Kidney epithelial cell (primary cell): ENCODE measurements around the gene IQSEC2. TPM values are rescaled to one million over a fixed set of nuclear protein-coding genes. Genes with fewer than 3 reads are reported as not detected.

ENCODE experiments used
- DNase-seq: peaks from one replicate; pipeline ENCODE4 v3.0.0-alpha.2; 2010; ENCODE audit warnings: low read depth
- H3K27me3 ChIP-seq: 2 replicates; pipeline ENCODE4 v1.6.0; 2011; ENCODE audit warnings: low read length; ENCODE audit not compliant: control insufficient read depth, insufficient read depth
- H3K36me3 ChIP-seq: 2 replicates; pipeline ENCODE4 v1.5.1; 2011; ENCODE audit warnings: low read length; ENCODE audit not compliant: control insufficient read depth, insufficient read depth
- H3K4me3 ChIP-seq: 2 replicates; pipeline ENCODE4 v1.5.1; 2011; ENCODE audit warnings: low read depth, mild to moderate bottlenecking, control low read depth, low read length
- total RNA-seq: library from RNA; depleted of rRNA; stranded (reverse); fragments of >200 nt; gene quantifications from 2 replicates; pipeline ENCODE4 v1.2.3, GENCODE V29; 2015
- TF ChIP-seq, protein P1 (sequence below): IDR thresholded peaks from 2 replicates; pipeline ENCODE4 v1.5.1; 2011; ENCODE audit warnings: mild to moderate bottlenecking, moderate library complexity, low read length, control low read depth, inconsistent platforms; ENCODE audit not compliant: insufficient read depth, poor library complexity, severe bottlenecking

Gene IQSEC2
- total RNA-seq, 1 donor from 2014 or later: 7.2 TPM

DNA sequence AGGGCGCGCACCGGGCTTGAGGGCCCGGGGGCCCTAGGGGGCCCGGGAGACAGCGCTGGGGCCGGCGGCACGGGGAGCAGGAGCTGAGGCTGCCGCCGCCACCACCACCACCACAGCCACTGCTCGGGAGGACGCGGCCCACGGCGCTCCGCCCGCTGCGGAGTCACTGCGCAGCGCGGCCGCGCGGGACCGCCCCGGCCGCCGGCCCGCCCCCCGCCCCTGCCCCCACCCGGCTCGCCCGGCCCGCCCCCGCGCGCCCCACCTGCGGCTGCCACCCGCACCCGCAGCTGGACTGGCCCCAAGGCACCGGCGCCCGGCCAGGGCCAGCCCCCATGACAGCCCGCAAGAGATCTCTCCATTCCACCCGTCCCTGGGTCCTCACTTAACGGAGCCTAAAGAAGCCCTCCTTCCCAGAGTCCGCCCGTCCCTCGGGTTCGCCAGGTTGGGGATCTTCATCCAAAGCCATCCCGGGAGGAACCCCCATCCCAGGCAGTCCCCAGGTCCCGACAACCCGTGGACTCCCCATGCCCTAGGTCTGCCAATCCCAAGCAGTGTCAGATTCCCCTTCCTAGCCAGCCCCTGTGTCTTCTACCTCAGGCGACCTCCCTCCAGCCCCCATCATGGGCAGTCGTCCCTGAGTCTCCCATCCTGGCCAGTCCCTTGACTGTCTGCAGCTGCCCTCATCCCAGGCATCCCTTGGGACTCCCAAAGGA, 40.0 kb upstream of the IQSEC2 start:
- Histone ChIP-seq H3K27me3 (peaks cover 60% of the 10 kb centered on the region), H3K4me3 (peak overlapping the region; percentile 35), H3K36me3 (no peaks in the 10 kb centered on the region)
- no peak for DNase-seq
- TF ChIP-seq, protein P1, sequence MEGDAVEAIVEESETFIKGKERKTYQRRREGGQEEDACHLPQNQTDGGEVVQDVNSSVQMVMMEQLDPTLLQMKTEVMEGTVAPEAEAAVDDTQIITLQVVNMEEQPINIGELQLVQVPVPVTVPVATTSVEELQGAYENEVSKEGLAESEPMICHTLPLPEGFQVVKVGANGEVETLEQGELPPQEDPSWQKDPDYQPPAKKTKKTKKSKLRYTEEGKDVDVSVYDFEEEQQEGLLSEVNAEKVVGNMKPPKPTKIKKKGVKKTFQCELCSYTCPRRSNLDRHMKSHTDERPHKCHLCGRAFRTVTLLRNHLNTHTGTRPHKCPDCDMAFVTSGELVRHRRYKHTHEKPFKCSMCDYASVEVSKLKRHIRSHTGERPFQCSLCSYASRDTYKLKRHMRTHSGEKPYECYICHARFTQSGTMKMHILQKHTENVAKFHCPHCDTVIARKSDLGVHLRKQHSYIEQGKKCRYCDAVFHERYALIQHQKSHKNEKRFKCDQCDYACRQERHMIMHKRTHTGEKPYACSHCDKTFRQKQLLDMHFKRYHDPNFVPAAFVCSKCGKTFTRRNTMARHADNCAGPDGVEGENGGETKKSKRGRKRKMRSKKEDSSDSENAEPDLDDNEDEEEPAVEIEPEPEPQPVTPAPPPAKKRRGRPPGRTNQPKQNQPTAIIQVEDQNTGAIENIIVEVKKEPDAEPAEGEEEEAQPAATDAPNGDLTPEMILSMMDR: no peak

- Histone ChIP-seq H3K36me3 (no peaks in the 10 kb centered on the region), H3K27me3 (peaks cover 56% of the 10 kb centered on the region), H3K4me3 (peak overlapping the region; percentile 35)
- no peak for DNase-seq
- TF ChIP-seq, protein P1: no peak
These were observed 39.3 kb upstream of the IQSEC2 start for GRCh38 chrX:53320543-53321229.

GRCh38 chrX:53319614-53320542, 38.5 kb upstream of the IQSEC2 start:
- H3K36me3 ChIP-seq: no peaks in the 10 kb centered on the region
- TF ChIP-seq, protein P1: no peak
- no peak for DNase-seq
- H3K27me3 ChIP-seq: peaks cover 51% of the 10 kb centered on the region
- peak overlapping the region; percentile 35 for H3K4me3 ChIP-seq

DNA sequence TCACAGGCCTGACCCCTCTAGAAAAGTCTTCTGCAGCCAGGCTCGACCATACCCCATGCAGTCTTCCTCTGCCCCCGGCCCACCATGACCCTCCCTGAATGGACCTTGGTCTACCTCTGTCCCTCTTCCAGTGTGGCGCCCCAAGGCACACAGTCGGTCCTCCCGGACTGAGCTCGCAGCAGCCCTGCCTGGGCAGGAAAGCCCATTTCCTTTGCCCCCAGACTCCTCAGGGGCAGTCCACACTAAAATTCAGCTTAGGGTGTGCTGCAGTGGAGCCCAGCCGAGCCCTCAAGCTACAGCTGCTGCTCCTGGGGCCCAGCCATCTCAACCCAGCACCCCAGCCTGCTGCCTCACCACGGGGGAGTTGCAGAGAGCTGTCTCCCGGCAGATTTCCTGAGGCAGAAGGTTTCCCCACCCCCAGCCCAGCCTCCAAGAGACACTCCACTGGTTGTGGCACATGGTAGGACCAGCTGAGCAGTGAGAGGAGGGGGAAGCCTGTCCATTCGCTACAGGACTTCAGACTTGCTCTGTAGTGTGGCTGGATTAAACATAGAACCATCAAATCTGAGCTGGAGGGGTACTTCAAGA, 37.5 kb upstream of the IQSEC2 start:
- Histone ChIP-seq H3K4me3 (no peak overlapping the region), H3K27me3 (peaks cover 54% of the 10 kb centered on the region), H3K36me3 (no peaks in the 10 kb centered on the region)
- DNase-seq: no peak
- TF ChIP-seq, protein P1: no peak

- H3K36me3 ChIP-seq: no peaks in the 10 kb centered on the region
- TF ChIP-seq, protein P1: peak; percentile 95
- H3K27me3 ChIP-seq: peaks cover 51% of the 10 kb centered on the region
- DNase-seq: no peak
- H3K4me3 ChIP-seq: no peak overlapping the region
These were observed 36.1 kb upstream of the IQSEC2 start for GRCh38 chrX:53317365-53318069.
